Small intestine (tissue), 7 donors: Measurements from ENCODE around the gene ZDHHC7. TPM values are rescaled to one million over a fixed set of nuclear protein-coding genes. Genes with fewer than 3 reads are reported as not detected.
"Not testable (repeated sequence)": the region's sequence is repeated elsewhere in the genome, so short reads cannot be mapped to it uniquely, and the experiment has no call there.

ENCODE experiments used
- DNase-seq, 2 donors: peaks; one replicate each; pipeline versions ENCODE4 v3.0.0 to v3.0.0-alpha.2; 2013
- FAIRE-seq: peaks from 2 replicates; lab custom pipeline; 2012; peaks lifted over from hg19 to GRCh38; lab: Jason Lieb, UNC
- H3K27ac ChIP-seq, 3 donors: one replicate each; pipeline ENCODE4 v1.5.1; 2013; ENCODE audit warnings: low read length in 2 of 3, mild to moderate bottlenecking in 2 of 3, control low read depth in 1 of 3, inconsistent platforms in 1 of 3, low read depth in 1 of 3, moderate library complexity in 1 of 3
- H3K27me3 ChIP-seq, 3 donors: one replicate each; pipeline ENCODE4 v1.6.1; 2013; ENCODE audit warnings: low read length in 3 of 3, inconsistent platforms in 1 of 3; ENCODE audit not compliant: control insufficient read depth in 3 of 3, insufficient read depth in 3 of 3
- H3K36me3 ChIP-seq, 3 donors: one replicate each; pipeline ENCODE4 v1.6.1; 2013; ENCODE audit warnings: low read length in 3 of 3, inconsistent platforms in 1 of 3, low read depth in 1 of 3, mild to moderate bottlenecking in 1 of 3, moderate library complexity in 1 of 3; ENCODE audit not compliant: control insufficient read depth in 3 of 3, insufficient read depth in 2 of 3
- H3K4me1 ChIP-seq, 3 donors: one replicate each; pipeline ENCODE4 v1.6.1; 2013; ENCODE audit warnings: low read length in 2 of 3, inconsistent platforms in 1 of 3, low read depth in 1 of 3, mild to moderate bottlenecking in 1 of 3, moderate library complexity in 1 of 3; ENCODE audit not compliant: control insufficient read depth in 3 of 3, insufficient read depth in 2 of 3
- H3K4me3 ChIP-seq, 3 donors: one replicate each; pipeline ENCODE4 v1.5.1; 2013; ENCODE audit warnings: low read length in 3 of 3, control low read depth in 1 of 3, inconsistent platforms in 1 of 3, low read depth in 1 of 3, mild to moderate bottlenecking in 1 of 3, moderate library complexity in 1 of 3
- H3K9me3 ChIP-seq, 2 donors: one replicate each; pipeline ENCODE4 v1.6.1; 2013; ENCODE audit warnings: low read depth in 1 of 2, low read length in 1 of 2; ENCODE audit not compliant: control insufficient read depth in 2 of 2, insufficient read depth in 1 of 2
- WGBS, 3 donors: extraction: QIAGEN DNeasy Blood & Tissue Kit; methylation state at CpG; one replicate each; pipeline ENCODE4 v1.1.7; 2013; 5-methylcytosine and 5-hydroxymethylcytosine counted together
- polyA plus RNA-seq, 4 donors: library from polyadenylated mRNA; stranded (reverse) in 3 of 4; unstranded in 1 of 4; fragments of 200-250 nt in 3 of 4; fragments of 120-200 nt in 1 of 4; gene quantifications; one replicate each; pipeline versions ENCODE4 v1.2.1 to v1.2.3, GENCODE V29; 2013
- donor health status: healthy with polysubstance abuse.
- donor health status: control.
- donor health status: control.
- donor health status: Bipolar disorder and iron deficiency.
- donor health status: healthy.

Gene ZDHHC7
- polyA plus RNA-seq, 4 donors, result 16.5 to 57.5 (median 27.2) TPM

GRCh38 chr16:85054948-85055492 lies 43.7 kb upstream of the ZDHHC7 start:
- 43 to 47% (median 43%) methylated on average over 6 of the region's 6 CpGs for WGBS, 3 donors
- Histone ChIP-seq H3K36me3 (no peaks in the 10 kb centered on the region), H3K27me3 (no peaks in the 10 kb centered on the region), H3K9me3 (no peaks in the 10 kb centered on the region), H3K4me3 (no peak overlapping the region), H3K4me1 (peaks cover 0 to 18% (median 16%) of the 10 kb centered on the region in 3 donors), H3K27ac (peak overlapping the region in 2 of 3 donors; percentile 39 to 94)
- DNase-seq (no peak), FAIRE-seq (no peak)

DNA sequence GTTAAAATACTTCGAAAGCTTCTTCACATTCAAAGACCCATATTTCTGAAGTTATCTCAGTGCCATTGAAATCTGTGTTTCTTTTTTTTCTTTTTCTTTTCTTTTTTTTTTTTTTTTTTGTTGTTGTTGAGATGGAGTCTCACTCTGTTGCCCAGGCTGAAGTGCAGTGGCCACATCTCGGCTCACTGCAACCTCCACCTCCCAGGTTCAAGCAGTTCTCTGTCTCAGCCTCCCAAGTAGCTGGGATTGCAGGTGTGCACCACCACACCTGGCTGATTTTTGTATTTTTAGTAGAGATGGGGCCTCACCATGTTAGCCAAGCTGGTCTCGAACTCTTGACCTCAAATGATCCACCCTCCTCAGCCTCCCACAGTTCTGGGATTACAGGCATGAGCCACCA lies 43.0 kb upstream of the ZDHHC7 start:
- not testable (repeated sequence) for FAIRE-seq, DNase-seq
- 94 to 98% (median 96%) methylated on average over 3 of the region's 3 CpGs for WGBS, 3 donors

GRCh38 chr16:85052536-85052935 lies 41.2 kb upstream of the ZDHHC7 start:
- FAIRE-seq (no peak), DNase-seq (no peak)
- WGBS, 3 donors, result 93 to 94% (median 93%) methylated on average over 10 of the region's 10 CpGs
- peaks cover under 1 to 33% (median 16%) of the 10 kb centered on the region in 3 donors for H3K4me1 ChIP-seq
- no peaks in the 10 kb centered on the region for H3K9me3 ChIP-seq
- no peaks in the 10 kb centered on the region for H3K27me3 ChIP-seq
- H3K27ac ChIP-seq, result no peak overlapping the region
- no peaks in the 10 kb centered on the region for H3K36me3 ChIP-seq
- no peak overlapping the region for H3K4me3 ChIP-seq

More for the DNA sequence above, 43.0 kb upstream of the ZDHHC7 start:
- not testable (repeated sequence) for H3K36me3 ChIP-seq, H3K4me3 ChIP-seq, H3K9me3 ChIP-seq, H3K27me3 ChIP-seq
- Histone ChIP-seq H3K27ac (peak overlapping the region in 1 of 3 donors; percentile 70), H3K4me1 (peaks cover 0 to 23% (median 16%) of the 10 kb centered on the region in 3 donors)

DNA sequence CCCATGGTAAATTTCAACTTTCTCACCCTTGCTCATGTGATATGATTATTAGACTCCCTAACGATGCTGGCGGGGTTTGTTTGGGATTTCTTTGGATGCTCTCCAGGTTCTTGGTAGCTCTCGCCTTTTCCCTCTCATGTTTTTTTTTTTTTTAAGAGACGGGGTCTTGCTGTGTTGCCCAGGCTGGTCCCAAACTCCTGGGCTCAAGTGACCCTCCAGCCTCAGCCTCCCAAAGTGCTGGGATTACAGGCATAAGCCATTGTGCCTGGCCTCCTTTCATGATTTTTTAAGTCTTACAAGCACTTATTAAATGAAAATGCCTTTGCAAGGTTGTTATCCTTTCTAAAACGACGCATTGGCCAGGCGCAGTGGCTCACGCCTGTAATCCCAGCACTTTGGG lies 40.3 kb upstream of the ZDHHC7 start:
- WGBS, 3 donors, result 80 to 89% (median 83%) methylated on average over 8 of the region's 8 CpGs

DNA sequence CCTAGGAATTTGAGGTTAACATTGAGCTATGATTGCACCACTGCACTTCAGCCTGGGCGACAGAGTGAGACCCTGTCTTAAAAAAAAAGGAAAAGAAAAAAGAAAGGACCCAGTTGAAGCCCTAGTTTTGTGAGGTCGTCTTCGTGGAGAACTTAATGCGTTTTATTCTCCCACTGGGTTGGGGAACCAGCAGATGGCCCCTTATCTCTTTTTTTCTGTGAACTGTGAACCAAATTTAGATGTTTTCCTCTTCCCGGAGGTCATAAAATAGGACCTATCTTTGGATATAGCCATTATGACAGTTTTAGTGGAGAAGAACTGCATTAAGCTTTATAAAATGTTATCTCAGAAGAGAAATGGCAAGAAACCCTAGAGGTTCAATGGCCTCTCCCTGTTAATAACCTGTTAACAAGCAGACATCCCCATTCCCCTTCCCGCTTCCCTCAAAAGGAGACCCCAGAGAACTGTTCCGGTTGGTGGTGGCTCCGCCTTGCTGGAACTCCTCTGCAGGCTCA lies 39.8 kb upstream of the ZDHHC7 start:
- WGBS, 3 donors, result 45 to 64% (median 62%) methylated on average over 8 of the region's 8 CpGs
- H3K36me3 ChIP-seq, result no peaks in the 10 kb centered on the region
- no peak overlapping the region for H3K4me3 ChIP-seq
- DNase-seq, result peak in 1 of 2 donors; percentile 30
- FAIRE-seq, result no peak
- peaks cover 2 to 40% (median 10%) of the 10 kb centered on the region in 3 donors for H3K4me1 ChIP-seq
- H3K9me3 ChIP-seq, result no peaks in the 10 kb centered on the region
- H3K27ac ChIP-seq, result no peak overlapping the region
- H3K27me3 ChIP-seq, result no peaks in the 10 kb centered on the region

More for the DNA sequence above, 40.3 kb upstream of the ZDHHC7 start:
- Histone ChIP-seq H3K9me3 (no peaks in the 10 kb centered on the region), H3K27ac (no peak overlapping the region), H3K4me3 (no peak overlapping the region), H3K36me3 (no peaks in the 10 kb centered on the region), H3K4me1 (peaks cover 2 to 41% (median 14%) of the 10 kb centered on the region in 3 donors), H3K27me3 (no peaks in the 10 kb centered on the region)
- FAIRE-seq (no peak), DNase-seq (no peak)

GRCh38 chr16:85049706-85050305 lies 38.5 kb upstream of the ZDHHC7 start:
- 68 to 70% (median 70%) methylated on average over 15 of the region's 15 CpGs for WGBS, 3 donors

DNA sequence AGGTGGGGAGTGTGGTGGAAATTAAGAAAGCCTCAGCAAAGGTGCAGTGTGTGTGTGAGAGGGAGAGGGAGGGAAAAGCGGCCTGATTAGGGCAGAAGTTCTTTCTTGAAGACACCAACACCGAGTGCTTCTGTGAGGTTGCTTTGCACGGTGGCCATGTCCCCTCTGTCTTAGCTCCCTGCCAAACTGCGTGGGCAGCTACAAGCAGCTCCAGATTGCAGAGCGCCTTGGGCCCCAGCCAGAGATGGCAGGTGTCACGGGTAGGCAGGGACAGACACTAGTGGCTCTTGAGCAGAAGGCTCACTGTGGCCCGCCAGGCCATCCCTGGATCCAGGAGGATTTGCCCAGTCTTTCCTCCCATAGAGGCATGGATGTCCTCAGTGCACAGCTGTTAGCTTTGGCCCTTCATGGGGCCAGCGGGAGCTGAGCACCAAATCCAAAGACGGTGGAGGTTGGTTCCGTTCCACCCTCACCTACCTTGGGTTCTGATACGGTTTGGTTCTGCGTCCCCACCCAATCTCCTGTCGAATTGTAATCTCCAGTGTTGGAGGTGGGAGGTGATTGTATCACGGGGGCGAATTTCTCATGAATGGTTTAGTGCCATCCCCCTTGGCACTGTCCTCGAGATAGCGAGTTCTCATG lies 37.7 kb upstream of the ZDHHC7 start:
- peaks cover 2 to 37% (median 4%) of the 10 kb centered on the region in 3 donors for H3K4me1 ChIP-seq
- H3K27me3 ChIP-seq, result no peaks in the 10 kb centered on the region
- WGBS, 3 donors, result 84 to 89% (median 89%) methylated on average over 17 of the region's 17 CpGs
- no peak overlapping the region for H3K4me3 ChIP-seq
- DNase-seq (no peak), FAIRE-seq (no peak)
- H3K36me3 ChIP-seq, result no peaks in the 10 kb centered on the region
- no peaks in the 10 kb centered on the region for H3K9me3 ChIP-seq
- no peak overlapping the region for H3K27ac ChIP-seq

More at GRCh38 chr16:85049706-85050305, 38.5 kb upstream of the ZDHHC7 start:
- peak overlapping the region in 1 of 3 donors; percentile 51 for H3K27ac ChIP-seq
- DNase-seq (peak; percentile 69 to 81), FAIRE-seq (no peak)
- H3K4me3 ChIP-seq, result no peak overlapping the region
- peaks cover 2 to 37% (median 4%) of the 10 kb centered on the region in 3 donors for H3K4me1 ChIP-seq
- H3K36me3 ChIP-seq, result no peaks in the 10 kb centered on the region
- H3K9me3 ChIP-seq, result no peaks in the 10 kb centered on the region
- H3K27me3 ChIP-seq, result no peaks in the 10 kb centered on the region

- Histone ChIP-seq H3K9me3 (no peaks in the 10 kb centered on the region), H3K4me1 (peaks cover 2 to 37% (median 4%) of the 10 kb centered on the region in 3 donors), H3K27ac (peak overlapping the region in 2 of 3 donors; percentile 77 to 81), H3K27me3 (no peaks in the 10 kb centered on the region), H3K36me3 (no peaks in the 10 kb centered on the region), H3K4me3 (no peak overlapping the region)
- no peak for FAIRE-seq
- DNase-seq, result peak in 1 of 2 donors; percentile 66
- 71 to 78% (median 75%) methylated on average over 11 of the region's 11 CpGs for WGBS, 3 donors
These were observed 36.6 kb upstream of the ZDHHC7 start for GRCh38 chr16:85047867-85048455.
